OCI-LY7 (cell line): ENCODE results near the gene PFKP. TPM values are rescaled to one million over a fixed set of nuclear protein-coding genes. Genes with fewer than 3 reads are reported as not detected.

Experiments
- BruUV-seq: library from RNA; stranded (reverse); fragments of 400-500 nt; replicated peaks from 2 replicates; lab custom pipeline; 2021; lab: Mats Ljungman, UMichigan
- CTCF ChIA-PET: fragments of 300-600 bp; sonication (Branson Sonifier 250); formaldehyde crosslinking; loops from one replicate; lab custom pipeline; 2022; ENCODE audit warnings: antibody characterized with exemption; ENCODE audit not compliant: unreplicated experiment; lab: Charles Lee
- POLR2A ChIA-PET: fragments of 300-600 bp; sonication (Branson Sonifier 250); formaldehyde crosslinking; loops from one replicate; lab custom pipeline; 2022; ENCODE audit warnings: antibody characterized with exemption; lab: Charles Lee
- DNase-seq: peaks from one replicate; pipeline ENCODE4 v3.0.0-alpha.2; 2015; ENCODE audit warnings: low spot score
- H2AFZ ChIP-seq: fragments of 200-600 bp; sonication (generic), shearing (Covaris generic); 2 replicates; pipeline ENCODE4 v1.6.1; 2014; ENCODE audit warnings: mild to moderate bottlenecking, antibody characterized with exemption, low read length, moderate library complexity
- H3K27ac ChIP-seq: fragments of 200-600 bp; sonication (generic); 2 replicates; pipeline ENCODE4 v1.5.1; 2014; ENCODE audit warnings: mixed run types, low read depth, mild to moderate bottlenecking, moderate library complexity, low read length, inconsistent platforms; ENCODE audit not compliant: poor library complexity, severe bottlenecking
- H3K36me3 ChIP-seq: fragments of 200-600 bp; sonication (generic); 2 replicates; pipeline ENCODE4 v1.6.1; 2014; ENCODE audit warnings: mild to moderate bottlenecking, antibody characterized with exemption, low read length, moderate library complexity, mixed read lengths; ENCODE audit not compliant: insufficient read depth
- H3K4me1 ChIP-seq: fragments of 200-600 bp; sonication (generic); 2 replicates; pipeline ENCODE4 v1.5.1; 2014; ENCODE audit warnings: mild to moderate bottlenecking, low read length; ENCODE audit not compliant: insufficient read depth, poor library complexity, severe bottlenecking
- H3K4me2 ChIP-seq: fragments of 200-600 bp; sonication (generic); 2 replicates; pipeline ENCODE4 v1.6.1; 2014; ENCODE audit warnings: mild to moderate bottlenecking, low read length
- H3K4me3 ChIP-seq: fragments of 200-600 bp; sonication (generic); 2 replicates; pipeline ENCODE4 v1.5.1; 2014; ENCODE audit warnings: mild to moderate bottlenecking, low read depth, low read length; ENCODE audit not compliant: poor library complexity, severe bottlenecking
- H3K79me2 ChIP-seq: fragments of 200-600 bp; sonication (generic); 2 replicates; pipeline ENCODE4 v1.6.1; 2016; ENCODE audit warnings: low read depth, mild to moderate bottlenecking, low read length, moderate library complexity, mixed read lengths; ENCODE audit not compliant: insufficient read depth
- H3K9me2 ChIP-seq: fragments of 200-600 bp; sonication (generic); 2 replicates; pipeline ENCODE4 v1.6.1; 2016; ENCODE audit warnings: mild to moderate bottlenecking, low read length, mixed read lengths; ENCODE audit not compliant: insufficient read depth
- H3K9me3 ChIP-seq: fragments of 200-600 bp; sonication (generic); 2 replicates; pipeline ENCODE4 v1.6.1; 2014; ENCODE audit warnings: mild to moderate bottlenecking, mixed run types, low read length, mixed read lengths
- H4K20me1 ChIP-seq: fragments of 200-600 bp; sonication (generic); 2 replicates; pipeline ENCODE4 v1.6.1; 2014; ENCODE audit warnings: mild to moderate bottlenecking, antibody characterized with exemption, low read length, moderate library complexity, mixed read lengths; ENCODE audit not compliant: insufficient read depth
- EZH2phosphoT487 ChIP-seq: fragments of 200-600 bp; sonication (generic); IDR thresholded peaks from 2 replicates; pipeline ENCODE4 v1.6.1; 2018; ENCODE audit warnings: low read depth, borderline replicate concordance, mild to moderate bottlenecking, mixed run types, antibody characterized with exemption, low read length, moderate library complexity, mixed read lengths
- intact Hi-C: fragments of 100-400 bp; cut with micrococcal nuclease; formaldehyde crosslinking; loops from one replicate; pipeline ENCODE4 v1.10.0; 2022; ENCODE audit not compliant: unreplicated experiment
- total RNA-seq, 2 experiments: library from RNA; depleted of rRNA in 1 of 2; stranded (reverse); fragments of >200 nt in 1 of 2; shearing (Covaris generic) in 1 of 2; gene quantifications; 2 replicates each; pipeline ENCODE4 v1.2.3, GENCODE V29; 2014 to 2022
- TF ChIP-seq, protein P1 (sequence below): fragments of 200-600 bp; sonication (generic); conservative IDR thresholded peaks from 2 replicates; pipeline ENCODE4 v1.5.1; 2014; ENCODE audit warnings: mild to moderate bottlenecking, antibody characterized with exemption, low read length, moderate library complexity, mixed read lengths

Gene PFKP
- total RNA-seq, 2 experiments from 2014 or later = 85.4 to 154 TPM

DNA sequence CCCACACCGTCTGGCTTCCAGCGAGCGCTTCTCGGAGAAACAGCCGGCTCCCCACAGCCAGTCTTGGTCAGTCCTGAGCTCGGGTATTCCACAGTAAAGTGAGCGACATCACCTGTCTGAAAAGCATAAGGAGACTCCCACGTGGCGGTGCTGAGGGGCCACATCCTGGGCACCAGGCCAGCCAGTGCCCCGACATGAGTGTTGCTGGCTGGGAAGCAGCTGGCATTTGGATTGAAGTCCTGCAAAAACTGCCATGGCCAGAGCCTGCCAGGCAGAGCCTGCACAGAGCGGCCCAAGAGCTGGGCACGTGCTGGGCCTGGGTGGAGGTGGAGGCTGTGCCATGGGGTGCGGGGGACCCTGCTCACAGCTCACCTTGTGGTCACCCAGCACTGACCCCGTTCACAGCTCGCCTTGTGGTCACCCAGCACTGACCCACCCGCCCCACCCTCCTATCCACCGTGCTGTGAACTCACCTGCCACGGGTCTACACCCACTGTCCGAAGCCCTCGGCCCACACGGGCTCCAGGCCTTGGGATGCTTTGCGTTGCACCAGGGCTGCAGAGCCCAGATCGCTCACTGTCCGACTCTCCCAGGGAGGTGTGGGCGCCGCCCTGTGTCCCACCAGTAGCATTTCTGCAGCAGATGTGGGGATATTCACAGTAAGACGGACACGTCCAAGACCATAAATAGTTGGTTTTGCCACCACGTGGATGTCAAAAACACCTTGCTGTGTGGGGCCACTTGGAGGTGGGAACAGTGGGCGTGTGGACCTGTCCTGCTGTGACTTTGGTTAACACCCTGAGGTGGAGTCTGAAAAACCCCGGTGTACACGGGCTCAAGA is 56.4 kb downstream of the PFKP start:
- Histone ChIP-seq H3K36me3 (peaks cover 96% of the 10 kb centered on the region), H3K4me2 (no peak overlapping the region), H2AFZ (no peak overlapping the region), H3K79me2 (no peaks in the 10 kb centered on the region), H3K4me1 (no peaks in the 10 kb centered on the region), H3K9me2 (no peaks in the 10 kb centered on the region), H3K9me3 (no peaks in the 10 kb centered on the region), H3K4me3 (no peak overlapping the region), H3K27ac (no peak overlapping the region), H4K20me1 (no peaks in the 10 kb centered on the region)
- DNase-seq = no peak
- intact Hi-C loops = no loop called here
- POLR2A ChIA-PET = no interaction called here
- BruUV-seq = no TSS peak
- TF ChIP-seq, protein P1, sequence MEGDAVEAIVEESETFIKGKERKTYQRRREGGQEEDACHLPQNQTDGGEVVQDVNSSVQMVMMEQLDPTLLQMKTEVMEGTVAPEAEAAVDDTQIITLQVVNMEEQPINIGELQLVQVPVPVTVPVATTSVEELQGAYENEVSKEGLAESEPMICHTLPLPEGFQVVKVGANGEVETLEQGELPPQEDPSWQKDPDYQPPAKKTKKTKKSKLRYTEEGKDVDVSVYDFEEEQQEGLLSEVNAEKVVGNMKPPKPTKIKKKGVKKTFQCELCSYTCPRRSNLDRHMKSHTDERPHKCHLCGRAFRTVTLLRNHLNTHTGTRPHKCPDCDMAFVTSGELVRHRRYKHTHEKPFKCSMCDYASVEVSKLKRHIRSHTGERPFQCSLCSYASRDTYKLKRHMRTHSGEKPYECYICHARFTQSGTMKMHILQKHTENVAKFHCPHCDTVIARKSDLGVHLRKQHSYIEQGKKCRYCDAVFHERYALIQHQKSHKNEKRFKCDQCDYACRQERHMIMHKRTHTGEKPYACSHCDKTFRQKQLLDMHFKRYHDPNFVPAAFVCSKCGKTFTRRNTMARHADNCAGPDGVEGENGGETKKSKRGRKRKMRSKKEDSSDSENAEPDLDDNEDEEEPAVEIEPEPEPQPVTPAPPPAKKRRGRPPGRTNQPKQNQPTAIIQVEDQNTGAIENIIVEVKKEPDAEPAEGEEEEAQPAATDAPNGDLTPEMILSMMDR = no peak
- TF ChIP-seq EZH2phosphoT487 = no peak
- CTCF ChIA-PET = interaction anchor here (0.7 kb wide), 1 partner anchor 10 kb away, joined by 4 read pairs; no protein-coding TSS in a partner anchor

- H3K4me3 ChIP-seq = no peak overlapping the region
- ChIA-PET CTCF (no interaction called here), POLR2A (no interaction called here)
- no peaks in the 10 kb centered on the region for H3K4me1 ChIP-seq
- H3K9me3 ChIP-seq = no peaks in the 10 kb centered on the region
- DNase-seq = no peak
- H2AFZ ChIP-seq = no peak overlapping the region
- no peaks in the 10 kb centered on the region for H4K20me1 ChIP-seq
- H3K27ac ChIP-seq = no peak overlapping the region
- BruUV-seq = no TSS peak
- no peaks in the 10 kb centered on the region for H3K79me2 ChIP-seq
- peaks cover 98% of the 10 kb centered on the region for H3K36me3 ChIP-seq
- TF ChIP-seq EZH2phosphoT487 = no peak
- TF ChIP-seq, protein P1 = no peak
- no peaks in the 10 kb centered on the region for H3K9me2 ChIP-seq
- no peak overlapping the region for H3K4me2 ChIP-seq
- intact Hi-C loops = no loop called here
These were observed 57.2 kb downstream of the PFKP start for GRCh38 chr10:3124412-3125175.
